BE2C (cell line): ENCODE data around the gene VEPH1.

Experiments
- DNase-seq: peaks from one replicate; pipeline ENCODE4 v3.0.0-alpha.2; 2020
- H3K27me3 ChIP-seq: fragments of 250-450 bp; sonication (Bioruptor Pico); 2 replicates; pipeline ENCODE4 v1.5.1; 2020; ENCODE audit warnings: mild to moderate bottlenecking
- H3K36me3 ChIP-seq: fragments of 250-450 bp; sonication (Bioruptor Pico); 2 replicates; pipeline ENCODE4 v1.5.1; 2020; ENCODE audit warnings: mild to moderate bottlenecking
- H3K4me1 ChIP-seq: fragments of 250-450 bp; sonication (Bioruptor Pico); 2 replicates; pipeline ENCODE4 v1.5.1; 2020
- H3K4me3 ChIP-seq: 2 replicates; pipeline ENCODE4 v1.5.1; 2011; ENCODE audit warnings: low read depth, low read length
- H3K9me3 ChIP-seq: fragments of 250-450 bp; sonication (Bioruptor Pico); 2 replicates; pipeline ENCODE4 v1.5.1; 2020
- CTCF ChIP-seq: IDR thresholded peaks from 2 replicates; pipeline ENCODE4 v1.5.1; 2012; ENCODE audit warnings: mild to moderate bottlenecking, low read depth, low read length

Gene VEPH1

GRCh38 chr3:157232141-157232540 lies 271.1 kb downstream of the VEPH1 start:
- DNase-seq: no peak
- H3K4me3 ChIP-seq: no peak overlapping the region
- no peak for TF ChIP-seq CTCF

GRCh38 chr3:157231071-157231470 lies 272.1 kb downstream of the VEPH1 start:
- Histone ChIP-seq H3K9me3 (no peaks in the 10 kb centered on the region), H3K27me3 (peaks cover 3% of the 10 kb centered on the region; the same call in 1 of the 2 replicates), H3K4me3 (no peak overlapping the region), H3K4me1 (no peaks in the 10 kb centered on the region), H3K36me3 (no peaks in the 10 kb centered on the region)
- DNase-seq: no peak
- TF ChIP-seq CTCF: no peak

More at GRCh38 chr3:157232141-157232540, 271.1 kb downstream of the VEPH1 start:
- H3K36me3 ChIP-seq: no peaks in the 10 kb centered on the region
- H3K27me3 ChIP-seq: peaks cover 3% of the 10 kb centered on the region; the same call in 1 of the 2 replicates
- H3K4me1 ChIP-seq: no peaks in the 10 kb centered on the region
- H3K9me3 ChIP-seq: no peaks in the 10 kb centered on the region

GRCh38 chr3:157226173-157226847 lies 276.9 kb downstream of the VEPH1 start:
- Histone ChIP-seq H3K36me3 (no peaks in the 10 kb centered on the region), H3K4me3 (no peak overlapping the region), H3K9me3 (no peaks in the 10 kb centered on the region), H3K4me1 (no peaks in the 10 kb centered on the region), H3K27me3 (peaks cover 3% of the 10 kb centered on the region)
- no peak for DNase-seq
- no peak for TF ChIP-seq CTCF

- DNase-seq: no peak
- TF ChIP-seq CTCF: no peak
- no peaks in the 10 kb centered on the region for H3K36me3 ChIP-seq
Measured at GRCh38 chr3:157225001-157225400, 278.2 kb downstream of the VEPH1 start.

GRCh38 chr3:157220883-157221282 lies 282.3 kb downstream of the VEPH1 start:
- no peak for TF ChIP-seq CTCF
- H3K36me3 ChIP-seq: no peaks in the 10 kb centered on the region
- H3K4me1 ChIP-seq: no peaks in the 10 kb centered on the region
- no peak overlapping the region for H3K4me3 ChIP-seq
- no peak for DNase-seq
- peaks cover 4% of the 10 kb centered on the region; the same call in 1 of the 2 replicates for H3K27me3 ChIP-seq
- no peaks in the 10 kb centered on the region for H3K9me3 ChIP-seq

More at GRCh38 chr3:157225001-157225400, 278.2 kb downstream of the VEPH1 start:
- Histone ChIP-seq H3K9me3 (no peaks in the 10 kb centered on the region), H3K4me3 (no peak overlapping the region), H3K4me1 (no peaks in the 10 kb centered on the region), H3K27me3 (peaks cover 4% of the 10 kb centered on the region; the same call in 1 of the 2 replicates)

- Histone ChIP-seq H3K4me3 (no peak overlapping the region), H3K9me3 (no peaks in the 10 kb centered on the region), H3K27me3 (peaks cover 4% of the 10 kb centered on the region; the same call in 1 of the 2 replicates), H3K36me3 (no peaks in the 10 kb centered on the region), H3K4me1 (no peaks in the 10 kb centered on the region)
- no peak for TF ChIP-seq CTCF
- no peak for DNase-seq
Measured at GRCh38 chr3:157220211-157220610, 283.0 kb downstream of the VEPH1 start.
